SK-N-SH treated with all-trans-retinoic acid at 6 μM for 48 hours (cell line): ENCODE results near the gene E2F6.

Experiments used
- ESRRG ChIP-seq: fragments of 250-450 bp; sonication (Bioruptor Pico); IDR thresholded peaks from 2 replicates; pipeline ENCODE4 v1.6.1; 2021; ENCODE audit warnings: mild to moderate bottlenecking
- ZFP30 ChIP-seq: fragments of 450-650 bp; formaldehyde crosslinking; IDR thresholded peaks from 2 replicates; pipeline ENCODE4 v1.5.0; 2022; ENCODE audit warnings: mild to moderate bottlenecking, moderate library complexity

DNA sequence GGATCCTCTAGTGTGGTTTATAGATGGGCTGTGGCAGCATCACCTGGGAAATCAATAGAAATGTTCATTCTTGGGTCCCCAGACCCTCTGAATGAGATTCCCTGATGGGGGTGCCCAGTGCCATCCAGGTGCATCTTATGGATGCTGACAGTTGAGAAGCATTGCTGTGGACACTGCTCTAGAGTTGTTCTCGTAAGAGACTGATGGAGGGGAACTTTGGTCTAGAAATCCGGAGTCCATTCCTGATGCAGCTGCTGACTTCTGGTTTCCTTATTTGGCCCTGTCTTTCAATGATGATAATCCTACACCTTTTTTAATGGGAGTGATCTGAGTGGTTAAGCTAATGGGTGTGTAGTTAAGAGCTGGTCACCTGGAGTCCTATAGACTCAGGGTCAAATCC lies 28.3 kb upstream of the E2F6 start:
- TF ChIP-seq ZFP30 (CRISPR knock-in tag) = no peak
- TF ChIP-seq ESRRG (CRISPR knock-in tag) = no peak
